ENCODE results near the gene TMEM54.

- TF ChIP-seq CTCF (conservative IDR thresholded peaks at IDR 0.05 in 1 of 2, IDR thresholded peaks at IDR 0.05 in 1 of 2; ENCODE audit: extremely low read depth in 1 of 2, insufficient read depth in 1 of 2, low read depth in 1 of 2, low read length in 2 of 2) (no peak), EZH2 (IDR thresholded peaks at IDR 0.05; ENCODE audit: borderline replicate concordance, low read length) (no peak)
Measured at GRCh38 chr1:32863218-32863880, 37.8 kb downstream of the TMEM54 start.

All from mammary epithelial cell (primary cell).